H1 (cell line): ENCODE results near the gene ZNF646. TPM values are rescaled to one million over a fixed set of nuclear protein-coding genes. Genes with fewer than 3 reads are reported as not detected.

ENCODE experiments used
- CTCF ChIA-PET: fragments of 300-600 bp; sonication (Branson Sonifier 250); formaldehyde crosslinking; loops from one replicate; lab custom pipeline; 2021; ENCODE audit not compliant: partially characterized antibody; lab: Charles Lee
- POLR2A ChIA-PET: fragments of 300-600 bp; sonication (Branson Sonifier 250); formaldehyde crosslinking; loops from one replicate; lab custom pipeline; 2021; ENCODE audit warnings: inconsistent platforms; ENCODE audit not compliant: partially characterized antibody; lab: Charles Lee
- DNase-seq, 2 experiments: peaks; one replicate each; pipeline versions ENCODE4 v3.0.0 to v3.0.0-alpha.2; 2010 to 2022; ENCODE audit warnings: low spot score in 2 of 2, low read depth in 1 of 2, mixed read lengths in 1 of 2
- FAIRE-seq: peaks from 2 replicates; lab custom pipeline; 2011; peaks lifted over from hg19 to GRCh38; lab: Jason Lieb, UNC
- H2AFZ ChIP-seq: 2 replicates; pipeline ENCODE4 v1.8.1; 2012; ENCODE audit warnings: low read length, inconsistent platforms
- H2AK5ac ChIP-seq: 2 replicates; pipeline ENCODE4 v1.6.1; 2013; ENCODE audit warnings: low read depth, low read length
- H2BK120ac ChIP-seq: replicated peaks from 2 replicates; pipeline ENCODE3; 2013; ENCODE audit warnings: low read depth, low read length, inconsistent platforms
- H2BK12ac ChIP-seq: 2 replicates; pipeline ENCODE4 v1.6.1; 2013; ENCODE audit warnings: low read depth, low read length
- H2BK15ac ChIP-seq: 2 replicates; pipeline ENCODE4 v1.6.1; 2013; ENCODE audit warnings: low read length
- H2BK20ac ChIP-seq: 2 replicates; pipeline ENCODE4 v1.6.1; 2013; ENCODE audit warnings: low read length
- H2BK5ac ChIP-seq: 2 replicates; pipeline ENCODE4 v1.6.1; 2013; ENCODE audit warnings: low read depth, low read length
- H3K14ac ChIP-seq: 2 replicates; pipeline ENCODE4 v1.6.1; 2013; ENCODE audit warnings: inconsistent platforms; ENCODE audit not compliant: insufficient read length
- H3K18ac ChIP-seq: 2 replicates; pipeline ENCODE4 v1.6.1; 2013; ENCODE audit warnings: low read length; ENCODE audit errors: extremely low read depth
- H3K23ac ChIP-seq: 2 replicates; pipeline ENCODE4 v1.6.1; 2013; ENCODE audit warnings: inconsistent platforms; ENCODE audit not compliant: insufficient read length
- H3K23me2 ChIP-seq: 2 replicates; pipeline ENCODE4 v1.6.1; 2013; ENCODE audit warnings: low read depth, low read length
- H3K27ac ChIP-seq: 2 replicates; pipeline ENCODE4 v1.6.1; 2011; ENCODE audit warnings: low read depth, low read length, inconsistent platforms
- H3K27me3 ChIP-seq, 4 experiments: replicated peaks in 1 of 4; 1 replicate in 1 of 4; 2 replicates in 3 of 4; pipeline versions ENCODE4 v1.6.1 to v1.8.1; 2011 to 2013; ENCODE audit warnings: low read length in 3 of 4, mild to moderate bottlenecking in 3 of 4, inconsistent platforms in 2 of 4, mixed read lengths in 2 of 4, moderate library complexity in 1 of 4; ENCODE audit not compliant: control insufficient read depth in 3 of 4, insufficient read depth in 3 of 4; ENCODE audit errors: extremely low read depth in 1 of 4
- H3K36me3 ChIP-seq, 4 experiments: 2 replicates each; pipeline versions ENCODE4 v1.6.1 to v1.8.1; 2011 to 2013; ENCODE audit warnings: mild to moderate bottlenecking in 4 of 4, low read length in 3 of 4, moderate library complexity in 2 of 4, control low read depth in 1 of 4, inconsistent platforms in 1 of 4; ENCODE audit not compliant: insufficient read depth in 4 of 4, control insufficient read depth in 2 of 4
- H3K4ac ChIP-seq: replicated peaks from 2 replicates; pipeline ENCODE3; 2013; ENCODE audit warnings: low read length, low read depth, mixed read lengths, inconsistent platforms; ENCODE audit not compliant: insufficient read length
- H3K4me1 ChIP-seq, 4 experiments: replicated peaks in 1 of 4; 1 replicate in 1 of 4; 2 replicates in 3 of 4; pipeline versions ENCODE4 v1.6.1 to v1.8.1; 2011 to 2013; ENCODE audit warnings: low read length in 3 of 4, inconsistent platforms in 2 of 4, mixed read lengths in 1 of 4; ENCODE audit not compliant: insufficient read depth in 4 of 4, control insufficient read depth in 3 of 4
- H3K4me2 ChIP-seq, 2 experiments: 2 replicates each; pipeline versions ENCODE4 v1.6.1 to v1.8.1; 2011 to 2013; ENCODE audit warnings: low read depth in 2 of 2, low read length in 2 of 2, control low read depth in 1 of 2, inconsistent platforms in 1 of 2, mild to moderate bottlenecking in 1 of 2; ENCODE audit not compliant: insufficient read depth in 1 of 2
- H3K4me3 ChIP-seq, 4 experiments: fragments of 200-600, 300-600 bp in 1 of 4; sonication (generic), shearing (Covaris generic), sonication (Bioruptor Twin) in 1 of 4; 2 replicates each; pipeline versions ENCODE4 v1.5.1 to v1.8.1; 2011 to 2016; ENCODE audit warnings: low read length in 4 of 4, low read depth in 3 of 4, control low read depth in 2 of 4, inconsistent platforms in 2 of 4, mild to moderate bottlenecking in 2 of 4, mixed read lengths in 1 of 4, moderate library complexity in 1 of 4; ENCODE audit not compliant: insufficient read depth in 2 of 4; ENCODE audit errors: extremely low read depth in 1 of 4
- H3K56ac ChIP-seq: replicated peaks from 2 replicates; pipeline ENCODE3; 2013; ENCODE audit warnings: low read depth, mild to moderate bottlenecking, mixed read lengths, low read length, inconsistent platforms; ENCODE audit not compliant: insufficient read length
- H3K79me1 ChIP-seq: 2 replicates; pipeline ENCODE4 v1.6.1; 2013; ENCODE audit warnings: low read depth, low read length, control low read depth
- H3K79me2 ChIP-seq, 2 experiments: 2 replicates each; pipeline versions ENCODE4 v1.6.1 to v1.8.1; 2012 to 2013; ENCODE audit warnings: low read length in 2 of 2, mild to moderate bottlenecking in 2 of 2, inconsistent platforms in 1 of 2; ENCODE audit not compliant: insufficient read depth in 2 of 2, control insufficient read depth in 1 of 2
- H3K9ac ChIP-seq, 4 experiments: replicated peaks in 1 of 4; 1 replicate in 1 of 4; 2 replicates in 3 of 4; pipeline versions ENCODE4 v1.6.1 to v1.8.1; 2011 to 2013; ENCODE audit warnings: low read depth in 3 of 4, low read length in 3 of 4, control low read depth in 2 of 4, mild to moderate bottlenecking in 2 of 4, moderate library complexity in 2 of 4, inconsistent platforms in 1 of 4; ENCODE audit errors: extremely low read depth in 1 of 4
- H3K9me3 ChIP-seq, 2 experiments: 2 replicates each; pipeline versions ENCODE4 v1.6.1 to v1.8.1; 2012 to 2013; ENCODE audit warnings: mild to moderate bottlenecking in 2 of 2, moderate library complexity in 2 of 2, control low read depth in 1 of 2, inconsistent platforms in 1 of 2, low read depth in 1 of 2, low read length in 1 of 2, mixed read lengths in 1 of 2; ENCODE audit not compliant: insufficient read depth in 2 of 2
- H4K20me1 ChIP-seq, 2 experiments: replicated peaks in 1 of 2; 2 replicates each; pipeline versions ENCODE3 to v1.8.1; 2011 to 2013; ENCODE audit warnings: inconsistent platforms in 2 of 2, low read length in 2 of 2, mild to moderate bottlenecking in 1 of 2; ENCODE audit not compliant: insufficient read depth in 2 of 2, control insufficient read depth in 1 of 2
- H4K5ac ChIP-seq: 2 replicates; pipeline ENCODE4 v1.6.1; 2013; ENCODE audit warnings: low read length, low read depth, mixed read lengths, inconsistent platforms; ENCODE audit not compliant: insufficient read length
- H4K8ac ChIP-seq: 2 replicates; pipeline ENCODE4 v1.8.0; 2013; ENCODE audit warnings: mild to moderate bottlenecking, moderate library complexity, low read length, inconsistent platforms; ENCODE audit not compliant: insufficient read depth; ENCODE audit errors: extremely low read depth
- H4K91ac ChIP-seq: replicated peaks from 2 replicates; pipeline ENCODE3; 2013; ENCODE audit warnings: low read length, mixed read lengths, inconsistent platforms; ENCODE audit not compliant: insufficient read length
- BACH1 ChIP-seq: IDR thresholded peaks from 2 replicates; pipeline ENCODE4 v1.6.1; 2012; ENCODE audit warnings: low read length, improper control_type of control experiment
- CBX5 ChIP-seq: fragments of 300-800, 300-1000 bp; sonication (generic); IDR thresholded peaks from 2 replicates; pipeline ENCODE4 v1.7.1; 2016; ENCODE audit warnings: antibody characterized with exemption, low read length, low read depth
- CHD1 ChIP-seq: IDR thresholded peaks from 2 replicates; pipeline ENCODE4 v1.6.1; 2012; ENCODE audit warnings: low read depth, low read length, improper control_type of control experiment
- CHD2 ChIP-seq: IDR thresholded peaks from 2 replicates; pipeline ENCODE4 v1.6.1; 2012; ENCODE audit warnings: low read length, improper control_type of control experiment
- EP300 ChIP-seq, 2 experiments: IDR thresholded peaks; 1 replicate in 1 of 2; 2 replicates in 1 of 2; pipeline ENCODE4 v1.6.1; 2011 to 2012; ENCODE audit warnings: low read depth in 2 of 2, low read length in 2 of 2, mild to moderate bottlenecking in 2 of 2, borderline replicate concordance in 1 of 2, inconsistent platforms in 1 of 2, moderate library complexity in 1 of 2
- MAFK ChIP-seq: IDR thresholded peaks from 2 replicates; pipeline ENCODE4 v1.6.1; 2012; ENCODE audit warnings: low read depth, mild to moderate bottlenecking, improper control_type of control experiment, low read length
- POLR2A ChIP-seq, 2 experiments: IDR thresholded peaks; 1 replicate in 1 of 2; 2 replicates in 1 of 2; pipeline ENCODE4 v1.6.1; 2011; ENCODE audit warnings: low read depth in 2 of 2, low read length in 2 of 2, mild to moderate bottlenecking in 2 of 2; ENCODE audit errors: control extremely low read depth in 1 of 2
- TAF7 ChIP-seq: optimal IDR thresholded peaks from 2 replicates; pipeline ENCODE3; 2011; ENCODE audit warnings: low read depth, mild to moderate bottlenecking, inconsistent platforms, low read length, moderate library complexity, borderline replicate concordance
- ZNF274 ChIP-seq: IDR thresholded peaks from 2 replicates; pipeline ENCODE4 v1.7.0; 2012; ENCODE audit warnings: low read length, borderline replicate concordance; ENCODE audit errors: extremely low read depth
- WGBS, 2 experiments: shearing (Covaris generic) in 1 of 2; methylation state at CpG; one replicate each; pipeline versions ENCODE4 v1.1.6 to v1.1.7; 2013 to 2015; ENCODE audit warnings: low lambda C conversion rate in 2 of 2, mixed read lengths in 2 of 2, inconsistent platforms in 1 of 2, low coverage in 1 of 2, missing lambda C conversion rate in 1 of 2; ENCODE audit not compliant: insufficient replicate concordance in 2 of 2, insufficient coverage in 1 of 2, insufficient read length in 1 of 2; ENCODE audit errors: extremely low coverage in 1 of 2, missing lambda C conversion rate in 1 of 2; 5-methylcytosine and 5-hydroxymethylcytosine counted together
- polyA plus RNA-seq, 7 experiments: library from polyadenylated mRNA; depleted of rRNA in 3 of 7; stranded (reverse) in 5 of 7; unstranded in 2 of 7; fragments of >200 nt in 5 of 7; fragments of 200-250 nt in 2 of 7; gene quantifications; 1 replicate in 5 of 7; 2 replicates in 1 of 7; 4 replicates in 1 of 7; pipeline versions ENCODE4 v1.2.1 to v1.2.3, GENCODE V29; 2011 to 2013; ENCODE audit warnings: missing spikeins in 2 of 7, mixed read lengths in 2 of 7
- total RNA-seq: library from RNA; stranded (reverse); fragmentation: NEBNext Ultra II Directional; extraction: Animal tissue kit (Norgen Biotek cat#: 25700); gene quantifications from 2 replicates; pipeline ENCODE4 v1.2.1, GENCODE V29; 2021

The ZNF646 gene
- total and polyA plus RNA-seq, 2 of the 8 experiments (the other 6 are each of a cell fraction or from before 2014, with no cell fraction given): 6.5 to 25.0 TPM

- no peaks in the 10 kb centered on the region for H3K4me1 ChIP-seq
- no peak overlapping the region for H3K27ac ChIP-seq
- H2BK5ac ChIP-seq: no peak overlapping the region
- FAIRE-seq (no peak), DNase-seq (no peak)
- H3K27me3 ChIP-seq: no peaks in the 10 kb centered on the region
- no peak overlapping the region for H2BK120ac ChIP-seq
- H3K56ac ChIP-seq: no peak overlapping the region
- H2AFZ ChIP-seq: no peak overlapping the region
- WGBS, 2 experiments: 95% methylated on average over 13 of the region's 13 CpGs; no CpG with 5 or more reads in 1 of the 2 experiments
- no peak overlapping the region for H3K9ac ChIP-seq
- H2BK20ac ChIP-seq: no peak overlapping the region
- H3K36me3 ChIP-seq: peaks cover 0 to 23% (median 9%) of the 10 kb centered on the region in 4 experiments; a peak in 6 of 8 replicates
- H3K18ac ChIP-seq: no peak overlapping the region
- H3K79me1 ChIP-seq: peaks cover 6% of the 10 kb centered on the region
- H3K14ac ChIP-seq: no peak overlapping the region
- H3K79me2 ChIP-seq: peaks cover 0 to 4% of the 10 kb centered on the region in 2 experiments; a peak in 1 of 4 replicates
- ChIA-PET CTCF (interaction anchor here (0.8 to 1.7 kb wide), 3 partner anchors 9 to 131 kb away, joined by 3 to 4 read pairs (median 3); no protein-coding TSS in a partner anchor), POLR2A (interaction anchor here (0.8 to 4.7 kb wide), 8 partner anchors 9 to 120 kb away, joined by 3 to 34 read pairs (median 4); partner anchors contain the start of genes ZNF646 and ZNF668)
- no peak overlapping the region for H3K23ac ChIP-seq
- H4K8ac ChIP-seq: no peak overlapping the region
- H3K23me2 ChIP-seq: no peaks in the 10 kb centered on the region
- no peak overlapping the region for H3K4me2 ChIP-seq
- no peaks in the 10 kb centered on the region for H3K9me3 ChIP-seq
- no peak overlapping the region for H3K4me3 ChIP-seq
- no peak overlapping the region for H4K5ac ChIP-seq
- no peak overlapping the region for H3K4ac ChIP-seq
- no peak overlapping the region for H2BK12ac ChIP-seq
- H4K20me1 ChIP-seq: peaks cover 11 to 23% of the 10 kb centered on the region in 2 experiments
- H2AK5ac ChIP-seq: no peak overlapping the region
- H2BK15ac ChIP-seq: no peak overlapping the region
- no peak overlapping the region for H4K91ac ChIP-seq
- TF ChIP-seq ZNF274 (no peak), CHD2 (no peak), BACH1 (no peak), POLR2A (IDR thresholded peaks at IDR 0.05; ENCODE audit: control extremely low read depth in 1 of 2, low read depth in 2 of 2, low read length in 2 of 2) (peak in 1 of 2 experiments; percentile 6; a peak in 1 of 3 replicates), CBX5 (no peak), MAFK (no peak), EP300 (IDR thresholded peaks at IDR 0.05; ENCODE audit: borderline replicate concordance in 1 of 2, low read depth in 2 of 2, low read length in 2 of 2) (no peak), CHD1 (no peak), TAF7 (no peak)
- TF ChIP-seq, all 59 proteins: peak for 1
Observed at GRCh38 chr16:31083981-31084380, 9.8 kb downstream of the ZNF646 start.
